T-helper 2 cell treated with Interferon-gamma antibody and Interleukin-4, amounts not matched to agents 5 μg/mL and 100 μg/mL, for 36 hours (primary cell): ENCODE results near the gene ILK.

Experiments used
- DNase-seq: peaks from one replicate; pipeline ENCODE4 v3.0.0; 2021; ENCODE audit warnings: low spot score
- H3K27ac Mint-ChIP-seq: one replicate; pipeline ENCODE4 v1.8.0; 2021; ENCODE audit warnings: mild to moderate bottlenecking, mixed read lengths
- H3K27me3 Mint-ChIP-seq: one replicate; pipeline ENCODE4 v1.8.0; 2021; ENCODE audit warnings: low read depth, mixed read lengths
- H3K36me3 Mint-ChIP-seq: one replicate; pipeline ENCODE4 v1.8.0; 2021; ENCODE audit warnings: low read depth, mixed read lengths
- H3K4me1 Mint-ChIP-seq: one replicate; pipeline ENCODE4 v1.8.0; 2021; ENCODE audit warnings: low read depth, mixed read lengths
- H3K4me3 Mint-ChIP-seq: one replicate; pipeline ENCODE4 v1.8.0; 2022; ENCODE audit warnings: mild to moderate bottlenecking, moderate library complexity, mixed read lengths
- H3K9me3 Mint-ChIP-seq: one replicate; pipeline ENCODE4 v1.8.0; 2021; ENCODE audit warnings: mixed read lengths

ILK gene

DNA sequence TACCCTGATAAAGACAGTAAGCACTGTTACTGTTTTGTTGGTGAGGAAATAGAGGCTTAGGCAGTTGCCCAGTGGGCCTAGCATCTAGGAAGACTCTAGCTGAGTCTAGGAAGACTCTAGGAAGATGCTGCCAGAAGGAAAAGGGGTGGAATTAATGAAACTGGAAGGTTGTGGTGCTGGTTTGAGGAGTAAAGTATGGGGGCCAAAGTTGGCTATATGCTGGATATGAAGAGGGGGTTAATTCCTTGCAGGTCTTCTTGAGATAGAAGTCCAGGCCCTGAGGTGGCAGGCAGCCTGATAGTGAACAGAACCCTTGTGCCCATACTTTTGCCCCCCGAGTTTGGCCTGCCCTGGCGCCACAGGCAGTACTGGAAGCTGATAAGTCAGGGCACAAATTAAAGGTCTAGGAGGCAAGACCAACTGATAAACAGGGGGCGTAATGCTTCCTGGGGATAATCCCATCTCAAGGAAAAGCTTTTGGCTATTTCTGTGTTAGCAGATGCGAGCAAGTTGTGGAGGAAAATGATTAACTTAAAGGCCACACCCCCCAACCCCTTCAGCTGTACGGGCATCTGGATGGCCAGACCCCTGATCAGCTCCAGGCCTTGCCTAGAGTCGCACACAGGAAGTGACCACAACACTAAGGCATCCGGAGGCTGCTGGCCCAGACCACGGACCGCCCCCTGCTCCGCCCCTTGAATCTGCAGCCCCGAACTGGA lies 3.1 kb downstream of the ILK start:
- no peaks in the 10 kb centered on the region for H3K27me3 Mint-ChIP-seq
- H3K9me3 Mint-ChIP-seq = no peaks in the 10 kb centered on the region
- peak; percentile 80 for DNase-seq
- peaks cover 51% of the 10 kb centered on the region for H3K36me3 Mint-ChIP-seq
- peak overlapping the region; percentile 4 for H3K27ac Mint-ChIP-seq
- H3K4me3 Mint-ChIP-seq = no peak overlapping the region
- peaks cover 42% of the 10 kb centered on the region for H3K4me1 Mint-ChIP-seq

DNA sequence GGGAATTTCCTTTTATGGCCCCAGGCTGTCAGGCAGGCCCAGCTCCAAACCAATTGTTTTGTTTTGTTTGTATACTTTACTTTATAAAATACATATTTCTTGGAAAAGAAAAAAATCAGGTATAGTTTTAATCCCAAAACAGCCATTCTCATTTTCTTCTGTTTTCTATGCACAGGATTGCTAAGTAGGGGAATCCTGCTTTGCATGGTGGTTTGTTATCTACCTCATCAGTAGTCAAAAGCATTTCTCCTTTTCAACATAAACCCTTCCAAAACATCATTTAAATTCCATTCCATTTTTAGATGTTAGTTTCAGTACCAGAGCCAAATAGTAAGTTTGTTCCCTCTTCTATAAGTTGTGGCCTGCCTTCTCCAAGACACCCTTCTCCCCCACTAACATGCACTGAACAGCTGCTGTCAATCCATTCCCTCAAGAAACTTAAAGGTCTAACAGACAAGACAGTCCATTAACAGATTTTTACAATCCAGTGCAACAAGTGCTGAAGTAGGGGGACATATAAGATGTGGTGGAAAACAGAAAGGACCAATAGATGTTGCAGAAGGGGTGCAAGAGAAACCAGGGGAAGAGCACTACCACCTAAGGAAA lies 3.7 kb downstream of the ILK start:
- Mint-ChIP-seq H3K4me3 (no peak overlapping the region), H3K4me1 (peaks cover 38% of the 10 kb centered on the region), H3K27ac (peak overlapping the region; percentile 78), H3K9me3 (no peaks in the 10 kb centered on the region), H3K36me3 (peaks cover 48% of the 10 kb centered on the region), H3K27me3 (no peaks in the 10 kb centered on the region)
- DNase-seq = no peak

DNA sequence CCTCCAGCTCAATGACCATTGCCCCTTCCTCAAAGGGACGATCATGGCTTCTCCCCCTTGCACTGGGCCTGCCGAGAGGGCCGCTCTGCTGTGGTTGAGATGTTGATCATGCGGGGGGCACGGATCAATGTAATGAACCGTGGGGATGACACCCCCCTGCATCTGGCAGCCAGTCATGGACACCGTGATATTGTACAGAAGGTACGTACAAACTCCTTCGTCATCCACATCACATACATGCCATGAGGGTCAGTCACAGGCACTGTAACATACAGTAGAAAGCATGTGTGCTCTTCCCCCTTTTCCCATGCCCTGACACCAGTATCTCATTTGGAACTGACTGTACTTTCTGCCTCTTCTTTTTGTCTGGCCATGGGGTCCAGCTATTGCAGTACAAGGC lies 4.4 kb downstream of the ILK start:
- no peak overlapping the region for H3K4me3 Mint-ChIP-seq
- DNase-seq = no peak
- no peaks in the 10 kb centered on the region for H3K9me3 Mint-ChIP-seq
- H3K4me1 Mint-ChIP-seq = peaks cover 34% of the 10 kb centered on the region
- peaks cover 48% of the 10 kb centered on the region for H3K36me3 Mint-ChIP-seq
- H3K27ac Mint-ChIP-seq = no peak overlapping the region
- H3K27me3 Mint-ChIP-seq = no peaks in the 10 kb centered on the region

DNA sequence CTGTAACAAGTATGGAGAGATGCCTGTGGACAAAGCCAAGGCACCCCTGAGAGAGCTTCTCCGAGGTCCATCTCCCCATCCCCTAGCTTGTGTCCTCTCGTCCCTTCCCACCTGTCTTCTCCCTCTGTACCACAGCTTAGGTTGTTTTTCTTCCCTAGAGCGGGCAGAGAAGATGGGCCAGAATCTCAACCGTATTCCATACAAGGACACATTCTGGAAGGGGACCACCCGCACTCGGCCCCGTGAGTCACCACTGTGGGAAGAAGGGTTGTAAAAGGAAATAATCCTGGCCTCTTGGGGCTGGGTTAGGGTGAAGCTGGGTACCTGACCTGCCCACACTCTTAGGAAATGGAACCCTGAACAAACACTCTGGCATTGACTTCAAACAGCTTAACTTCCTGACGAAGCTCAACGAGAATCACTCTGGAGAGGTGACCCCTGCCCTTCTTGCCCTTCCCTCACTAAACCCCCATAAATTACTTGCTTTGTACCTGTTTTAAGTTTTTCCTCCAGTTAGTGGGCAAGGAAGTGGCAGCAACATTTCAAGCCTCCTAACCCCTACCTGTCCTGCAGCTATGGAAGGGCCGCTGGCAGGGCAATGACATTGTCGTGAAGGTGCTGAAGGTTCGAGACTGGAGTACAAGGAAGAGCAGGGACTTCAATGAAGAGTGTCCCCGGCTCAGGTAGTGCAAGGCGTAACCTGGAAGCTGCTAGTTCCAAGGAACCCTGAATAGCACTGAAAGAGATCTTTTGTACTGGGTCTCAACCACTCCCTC lies 5.3 kb downstream of the ILK start:
- no peaks in the 10 kb centered on the region for H3K9me3 Mint-ChIP-seq
- peaks cover 34% of the 10 kb centered on the region for H3K4me1 Mint-ChIP-seq
- peaks cover 48% of the 10 kb centered on the region for H3K36me3 Mint-ChIP-seq
- peak overlapping the region; percentile 4 for H3K4me3 Mint-ChIP-seq
- no peak for DNase-seq
- H3K27ac Mint-ChIP-seq = peak overlapping the region; percentile 3
- no peaks in the 10 kb centered on the region for H3K27me3 Mint-ChIP-seq

DNA sequence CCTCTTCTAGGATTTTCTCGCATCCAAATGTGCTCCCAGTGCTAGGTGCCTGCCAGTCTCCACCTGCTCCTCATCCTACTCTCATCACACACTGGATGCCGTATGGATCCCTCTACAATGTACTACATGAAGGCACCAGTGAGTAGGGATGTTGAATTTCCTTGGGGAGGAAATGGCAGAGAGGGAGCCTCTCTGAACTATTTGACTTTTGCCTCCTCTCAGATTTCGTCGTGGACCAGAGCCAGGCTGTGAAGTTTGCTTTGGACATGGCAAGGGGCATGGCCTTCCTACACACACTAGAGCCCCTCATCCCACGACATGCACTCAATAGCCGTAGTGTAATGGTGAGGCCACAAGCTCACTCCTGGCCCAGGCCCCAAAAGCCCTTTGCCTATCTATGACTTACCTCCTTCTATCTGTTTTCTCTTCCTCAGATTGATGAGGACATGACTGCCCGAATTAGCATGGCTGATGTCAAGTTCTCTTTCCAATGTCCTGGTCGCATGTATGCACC lies 6.0 kb downstream of the ILK start:
- Mint-ChIP-seq H3K27ac (no peak overlapping the region), H3K36me3 (peaks cover 48% of the 10 kb centered on the region), H3K27me3 (no peaks in the 10 kb centered on the region), H3K4me3 (peak overlapping the region; percentile 56), H3K4me1 (peaks cover 34% of the 10 kb centered on the region), H3K9me3 (no peaks in the 10 kb centered on the region)
- DNase-seq = no peak

DNA sequence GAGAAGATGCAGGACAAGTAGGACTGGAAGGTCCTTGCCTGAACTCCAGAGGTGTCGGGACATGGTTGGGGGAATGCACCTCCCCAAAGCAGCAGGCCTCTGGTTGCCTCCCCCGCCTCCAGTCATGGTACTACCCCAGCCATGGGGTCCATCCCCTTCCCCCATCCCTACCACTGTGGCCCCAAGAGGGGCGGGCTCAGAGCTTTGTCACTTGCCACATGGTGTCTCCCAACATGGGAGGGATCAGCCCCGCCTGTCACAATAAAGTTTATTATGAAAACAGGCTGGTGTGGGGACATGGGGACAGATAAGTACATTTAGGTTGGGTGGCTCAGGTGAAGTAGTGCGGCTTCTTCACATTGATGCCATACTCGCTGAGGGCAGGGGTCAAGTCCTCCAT lies 7.0 kb downstream of the ILK start:
- no peak for DNase-seq
- no peaks in the 10 kb centered on the region for H3K27me3 Mint-ChIP-seq

DNA sequence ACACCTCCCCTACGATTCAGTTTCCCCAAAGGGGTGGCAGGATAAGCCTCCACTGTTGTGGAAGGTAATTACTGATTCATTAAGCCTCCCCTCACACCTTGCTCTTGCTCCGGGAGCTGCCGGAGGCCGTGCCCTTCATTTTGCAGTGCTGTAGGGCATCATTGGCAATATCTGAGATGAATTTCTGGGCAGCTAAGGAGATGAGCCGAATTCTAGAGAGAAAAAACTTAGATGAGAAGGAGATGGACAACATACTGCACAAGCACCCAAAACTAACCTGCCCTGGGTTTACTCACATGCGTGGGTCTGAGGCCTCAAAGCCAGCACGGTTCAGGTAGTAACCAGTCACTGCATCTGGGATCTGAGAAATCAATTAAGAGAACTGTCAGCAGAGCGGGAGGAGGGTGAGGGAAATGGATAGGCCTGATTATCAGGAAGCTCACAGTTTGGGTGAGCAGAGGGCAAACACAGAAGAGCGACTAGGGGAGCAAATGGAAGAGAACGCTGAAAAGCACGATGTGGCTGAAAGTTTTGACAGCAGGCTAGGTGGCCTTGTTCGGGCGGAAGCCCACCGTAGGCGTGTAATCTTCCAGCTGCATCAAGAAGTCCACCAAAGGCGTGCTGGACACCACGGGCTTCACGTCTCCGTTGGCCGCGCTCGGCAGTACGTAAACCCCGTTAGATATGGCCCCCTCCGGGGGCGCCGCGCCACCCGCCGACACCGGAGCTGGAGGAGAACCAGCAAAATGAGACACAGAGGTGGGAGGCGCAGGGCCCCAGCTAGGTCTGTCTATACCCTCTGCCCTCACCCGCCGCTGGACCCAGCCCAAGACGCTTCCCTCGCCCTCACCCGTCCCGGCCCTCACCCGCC lies 7.8 kb downstream of the ILK start:
- DNase-seq = no peak

More for the DNA sequence above, 7.0 kb downstream of the ILK start:
- Mint-ChIP-seq H3K36me3 (peaks cover 55% of the 10 kb centered on the region), H3K4me3 (peak overlapping the region; percentile 94), H3K9me3 (no peaks in the 10 kb centered on the region), H3K4me1 (peaks cover 33% of the 10 kb centered on the region), H3K27ac (peak overlapping the region; percentile 68)

DNA sequence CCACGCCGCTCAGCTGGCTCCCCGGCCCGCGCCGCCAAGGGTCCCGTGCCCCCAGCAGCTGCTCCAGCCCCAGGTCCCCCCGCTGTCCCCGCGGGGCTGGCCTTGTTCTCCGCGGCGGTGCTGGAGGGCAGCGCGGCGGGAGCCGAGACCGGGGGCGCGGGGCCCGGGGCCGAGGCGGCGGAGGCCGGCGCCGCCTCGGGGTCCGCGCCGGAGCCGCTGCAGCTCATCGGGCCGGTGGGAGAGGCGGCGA lies 8.3 kb downstream of the ILK start:
- Mint-ChIP-seq H3K27me3 (no peaks in the 10 kb centered on the region), H3K4me1 (peaks cover 30% of the 10 kb centered on the region), H3K4me3 (peak overlapping the region; percentile 94), H3K27ac (no peak overlapping the region), H3K36me3 (peaks cover 57% of the 10 kb centered on the region), H3K9me3 (no peaks in the 10 kb centered on the region)
- no peak for DNase-seq

More for the DNA sequence above, 7.8 kb downstream of the ILK start:
- H3K9me3 Mint-ChIP-seq = no peaks in the 10 kb centered on the region
- no peaks in the 10 kb centered on the region for H3K27me3 Mint-ChIP-seq
- H3K4me1 Mint-ChIP-seq = peaks cover 31% of the 10 kb centered on the region
- H3K27ac Mint-ChIP-seq = peak overlapping the region; percentile 90
- peak overlapping the region; percentile 94 for H3K4me3 Mint-ChIP-seq
- peaks cover 55% of the 10 kb centered on the region for H3K36me3 Mint-ChIP-seq

DNA sequence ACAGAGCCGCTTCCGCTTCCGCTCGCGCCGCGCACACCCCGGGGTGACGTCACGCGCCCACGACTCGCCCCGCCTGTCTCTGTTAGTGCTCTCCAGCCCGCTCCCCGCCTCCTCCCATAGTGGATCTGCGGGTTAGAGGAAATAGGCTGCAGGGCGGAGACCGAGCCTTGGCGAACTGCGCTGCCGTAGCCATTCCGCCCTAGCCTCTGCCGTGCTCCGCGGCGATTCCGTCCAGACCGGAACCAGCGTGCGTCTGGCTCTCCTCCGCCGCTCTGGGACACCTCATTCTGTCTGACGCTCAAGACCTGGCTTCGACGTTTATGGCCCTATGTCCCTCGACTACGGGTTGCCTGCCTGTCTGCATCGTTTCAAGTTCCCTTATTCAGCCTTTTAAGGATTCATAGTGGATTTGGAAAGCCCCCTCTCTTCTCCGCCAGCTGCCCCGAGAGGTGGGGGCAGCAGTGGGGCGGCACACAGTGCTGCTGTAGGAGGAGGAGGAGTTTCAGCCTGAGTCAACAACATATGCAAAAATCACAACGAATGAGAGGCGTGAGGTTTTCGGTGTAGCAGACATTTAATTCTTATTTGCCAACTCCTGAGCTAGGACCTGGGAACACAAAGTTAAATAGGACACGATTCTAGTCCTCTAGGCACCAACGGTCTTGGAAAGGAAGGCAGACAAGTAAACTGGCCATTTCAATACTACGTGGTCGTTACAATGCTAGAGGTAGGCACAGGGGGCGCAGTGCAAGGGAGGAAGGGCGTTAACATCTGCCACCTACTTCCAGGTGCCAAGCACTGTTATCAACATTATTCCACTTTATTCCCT lies 8.9 kb downstream of the ILK start, which contains the start of gene TAF10:
TAF10 (minus strand) TSS at position 4 of the 829 bp plus-strand sequence. CDS start 27 bp downstream, outside the sequence.
- H3K4me3 Mint-ChIP-seq = peak within 1 kb of the TSS; percentile 94
- no peaks in the 10 kb centered on the region for H3K9me3 Mint-ChIP-seq
- DNase-seq = peak; percentile 96
- H3K27ac Mint-ChIP-seq = peak within 1 kb of the TSS; percentile 90
- H3K27me3 Mint-ChIP-seq = no peaks in the 10 kb centered on the region
- peaks cover 54% of the 10 kb centered on the region for H3K36me3 Mint-ChIP-seq
- peaks cover 28% of the 10 kb centered on the region for H3K4me1 Mint-ChIP-seq

DNA sequence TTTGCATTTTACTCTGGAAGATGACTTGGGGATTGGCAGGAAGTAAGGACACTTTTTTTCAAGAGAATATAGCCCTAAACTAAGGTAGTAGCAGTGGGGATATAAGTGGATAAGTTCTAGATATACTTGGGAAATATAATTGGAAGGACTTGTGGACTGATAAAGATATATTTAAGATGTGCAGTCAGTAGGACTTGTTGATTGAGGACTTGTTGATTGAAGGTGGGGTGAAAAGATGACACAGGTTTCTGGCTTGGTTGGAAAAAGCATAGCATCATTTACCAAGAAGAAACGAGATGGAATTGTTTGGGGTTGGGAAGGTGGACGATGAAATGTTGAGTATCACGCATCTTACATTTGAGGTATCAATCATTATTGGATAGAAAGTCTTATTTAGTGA lies 9.9 kb downstream of the ILK start:
- DNase-seq = no peak
- H3K36me3 Mint-ChIP-seq = peaks cover 45% of the 10 kb centered on the region
- peaks cover 21% of the 10 kb centered on the region for H3K4me1 Mint-ChIP-seq
- no peak overlapping the region for H3K27ac Mint-ChIP-seq
- H3K4me3 Mint-ChIP-seq = no peak overlapping the region
- H3K9me3 Mint-ChIP-seq = no peaks in the 10 kb centered on the region
- no peaks in the 10 kb centered on the region for H3K27me3 Mint-ChIP-seq

DNA sequence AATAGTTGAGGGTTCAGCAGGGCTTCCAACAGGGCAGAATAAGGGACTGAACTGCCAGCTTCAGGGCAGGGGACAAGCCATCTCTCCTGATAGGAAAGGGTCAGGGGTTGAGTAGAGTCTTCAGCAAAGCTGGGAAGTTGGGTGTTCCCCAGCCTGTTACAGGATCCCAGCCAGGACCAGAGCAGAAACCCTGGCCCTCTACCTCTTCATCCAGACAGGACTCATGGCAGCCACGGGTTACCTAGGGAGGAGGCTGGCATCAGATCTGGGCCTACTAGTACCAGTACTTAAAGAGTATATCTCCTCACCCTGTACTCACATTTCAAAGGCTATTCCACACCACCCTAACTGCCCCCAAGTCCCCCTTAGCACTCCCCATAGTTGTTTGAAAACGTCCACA lies 10.9 kb downstream of the ILK start:
- DNase-seq = no peak
- Mint-ChIP-seq H3K4me1 (peaks cover 16% of the 10 kb centered on the region), H3K27ac (no peak overlapping the region), H3K36me3 (peaks cover 36% of the 10 kb centered on the region), H3K4me3 (no peak overlapping the region), H3K9me3 (no peaks in the 10 kb centered on the region), H3K27me3 (no peaks in the 10 kb centered on the region)

DNA sequence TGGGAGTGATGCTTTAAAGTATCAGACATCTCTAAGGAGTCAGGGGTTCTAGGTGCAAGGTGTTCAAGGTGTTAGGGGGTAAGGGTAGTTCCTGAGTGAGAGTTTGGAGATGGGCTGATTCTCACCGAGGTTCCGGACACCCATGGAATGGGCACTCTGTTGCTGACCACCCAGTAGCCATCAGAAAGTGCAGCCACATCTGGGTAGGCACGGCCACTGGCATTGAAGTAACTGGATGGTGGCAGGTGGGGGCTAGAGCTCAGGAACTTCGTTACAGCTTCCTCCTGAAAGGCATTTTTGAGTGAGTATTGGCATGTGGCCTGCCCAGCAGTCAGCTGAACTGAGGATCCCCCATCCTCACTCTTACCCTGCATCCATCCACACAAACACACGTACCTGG lies 11.5 kb downstream of the ILK start:
- Mint-ChIP-seq H3K27me3 (no peaks in the 10 kb centered on the region), H3K4me1 (peaks cover 13% of the 10 kb centered on the region), H3K27ac (peak overlapping the region; percentile 45), H3K9me3 (no peaks in the 10 kb centered on the region), H3K4me3 (no peak overlapping the region), H3K36me3 (peaks cover 30% of the 10 kb centered on the region)
- DNase-seq = no peak
